Adrenal gland (tissue), 5 donors: ENCODE measurements around the gene CDYL.

Experiments used
- CTCF ChIP-seq, 6 experiments: fragments of 450-650 bp in 4 of 6; fragments of 200-600 bp in 2 of 6; sonication (generic) in 1 of 6; IDR thresholded peaks; 1 replicate in 5 of 6; 2 replicates in 1 of 6; pipeline versions ENCODE4 v1.5.1 to v1.8.0; 2016 to 2021; ENCODE audit warnings: antibody characterized with exemption in 6 of 6, mild to moderate bottlenecking in 2 of 6, moderate library complexity in 1 of 6
- POLR2A ChIP-seq, 2 donors: fragments of 450-650 bp; IDR thresholded peaks; one replicate each; pipeline ENCODE4 v1.6.1; 2017; ENCODE audit warnings: antibody characterized with exemption in 2 of 2, mild to moderate bottlenecking in 2 of 2, moderate library complexity in 1 of 2
- donor health status: DM: no; HTN: no; CAD: no.

- TF ChIP-seq CTCF (IDR thresholded peaks at IDR 0.05) (no peak), POLR2A (IDR thresholded peaks at IDR 0.05) (no peak)
Measured at GRCh38 chr6:4943716-4944115, 167.5 kb downstream of the CDYL start.
